ENCODE measurements around the gene TNFSF12. TPM values are rescaled to one million over a fixed set of nuclear protein-coding genes. Genes with fewer than 3 reads are reported as not detected.

TNFSF12 gene
- polyA plus RNA-seq, 1 experiment, result 27.1 TPM

- Histone ChIP-seq H3K4me3 (ENCODE audit: low read depth, low read length) (no peak overlapping the region), H3K27ac (ENCODE audit: low read depth, low read length) (no peak overlapping the region), H3K9me3 (ENCODE audit: control insufficient read depth, insufficient read depth, low read length) (no peaks in the 10 kb centered on the region; the same call in 1 of the 2 replicates), H3K27me3 (ENCODE audit: control insufficient read depth, insufficient read depth, low read length) (no peaks in the 10 kb centered on the region)
- CTCF ChIA-PET, result interaction anchor here (1.3 to 1.9 kb wide), 2 partner anchors 10 to 11 kb away, joined by 4 to 8 read pairs; partner anchors contain the start of gene SENP3
- TF ChIP-seq CTCF (IDR thresholded peaks at IDR 0.05; ENCODE audit: low read depth, low read length), result no peak
- POLR2A ChIA-PET, result no interaction called here
- no peak for DNase-seq (ENCODE audit: low read depth, low spot score)
These were observed 1.5 kb downstream of the TNFSF12 start for GRCh38 chr17:7550344-7550743.

GRCh38 chr17:7551396-7551795 lies 2.5 kb downstream of the TNFSF12 start:
- Histone ChIP-seq H3K4me3 (ENCODE audit: low read depth, low read length) (no peak overlapping the region), H3K27ac (ENCODE audit: low read depth, low read length) (peak overlapping the region; percentile 11), H3K9me3 (ENCODE audit: control insufficient read depth, insufficient read depth, low read length) (no peaks in the 10 kb centered on the region; the same call in 1 of the 2 replicates), H3K27me3 (ENCODE audit: control insufficient read depth, insufficient read depth, low read length) (no peaks in the 10 kb centered on the region)
- ChIA-PET CTCF (interaction anchor here (1.8 kb wide), 1 partner anchor 10 kb away, joined by 7 read pairs; the partner anchor contains the start of gene SENP3), POLR2A (no interaction called here)
- DNase-seq (ENCODE audit: low read depth, low spot score), result no peak
- no peak for TF ChIP-seq CTCF (IDR thresholded peaks at IDR 0.05; ENCODE audit: low read depth, low read length)

GRCh38 chr17:7552621-7553051 lies 3.8 kb downstream of the TNFSF12 start:
- no peak for TF ChIP-seq CTCF (IDR thresholded peaks at IDR 0.05; ENCODE audit: low read depth, low read length)
- no peaks in the 10 kb centered on the region for H3K27me3 ChIP-seq (ENCODE audit: control insufficient read depth, insufficient read depth, low read length)
- ChIA-PET CTCF (interaction anchor here (1.8 kb wide), 1 partner anchor 9 kb away, joined by 7 read pairs; the partner anchor contains the start of gene SENP3), POLR2A (no interaction called here)
- DNase-seq (ENCODE audit: low read depth, low spot score), result no peak
- H3K9me3 ChIP-seq (ENCODE audit: control insufficient read depth, insufficient read depth, low read length), result no peaks in the 10 kb centered on the region; the same call in 1 of the 2 replicates
- no peak overlapping the region for H3K27ac ChIP-seq (ENCODE audit: low read depth, low read length)
- no peak overlapping the region for H3K4me3 ChIP-seq (ENCODE audit: low read depth, low read length)

- no peak for TF ChIP-seq CTCF (IDR thresholded peaks at IDR 0.05; ENCODE audit: low read depth, low read length)
- Histone ChIP-seq H3K27me3 (ENCODE audit: control insufficient read depth, insufficient read depth, low read length) (no peaks in the 10 kb centered on the region), H3K4me3 (ENCODE audit: low read depth, low read length) (no peak overlapping the region), H3K9me3 (ENCODE audit: control insufficient read depth, insufficient read depth, low read length) (no peaks in the 10 kb centered on the region; the same call in 1 of the 2 replicates), H3K27ac (ENCODE audit: low read depth, low read length) (no peak overlapping the region)
- ChIA-PET POLR2A (no interaction called here), CTCF (no interaction called here)
- no peak for DNase-seq (ENCODE audit: low read depth, low spot score)
These were observed 4.5 kb downstream of the TNFSF12 start for GRCh38 chr17:7553356-7553755.

GRCh38 chr17:7555320-7555948 lies 6.6 kb downstream of the TNFSF12 start:
- CTCF ChIA-PET, result interaction anchor here (0.7 to 1.1 kb wide), 2 partner anchors 32 to 41 kb away, joined by 4 to 5 read pairs; no protein-coding TSS in a partner anchor

More at GRCh38 chr17:7555320-7555948, 6.6 kb downstream of the TNFSF12 start:
- no peaks in the 10 kb centered on the region for H3K9me3 ChIP-seq (ENCODE audit: control insufficient read depth, insufficient read depth, low read length)
- no peaks in the 10 kb centered on the region for H3K27me3 ChIP-seq (ENCODE audit: control insufficient read depth, insufficient read depth, low read length)
- POLR2A ChIA-PET, result no interaction called here
- H3K27ac ChIP-seq (ENCODE audit: low read depth, low read length), result no peak overlapping the region
- peak; percentile 27; the same call in 1 of the 2 replicates for TF ChIP-seq CTCF (IDR thresholded peaks at IDR 0.05; ENCODE audit: low read depth, low read length)
- DNase-seq (ENCODE audit: low read depth, low spot score), result no peak
- no peak overlapping the region for H3K4me3 ChIP-seq (ENCODE audit: low read depth, low read length)
